Measurements from ENCODE around the gene G3BP1.

DNA sequence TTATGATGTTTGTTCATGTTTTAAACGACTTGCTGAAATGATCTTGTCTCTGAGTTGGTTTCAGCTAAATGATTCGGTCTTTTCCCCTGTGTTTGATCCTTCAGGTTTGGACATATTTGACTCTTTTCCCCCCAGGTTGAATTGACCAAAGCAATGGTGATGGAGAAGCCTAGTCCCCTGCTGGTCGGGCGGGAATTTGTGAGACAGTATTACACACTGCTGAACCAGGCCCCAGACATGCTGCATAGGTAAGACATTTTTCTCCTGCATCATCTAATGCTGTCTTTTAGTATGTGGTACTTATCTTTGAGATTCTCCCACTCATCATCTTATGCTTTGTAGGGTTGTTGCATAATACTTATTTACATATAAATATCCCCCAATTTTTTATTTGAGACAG, 14.7 kb downstream of the G3BP1 start:
- TF ChIP-seq POLR2A (IDR thresholded peaks at IDR 0.05; ENCODE audit: low read length): no peak
- no peak for TF ChIP-seq GATA1 (IDR thresholded peaks at IDR 0.05; ENCODE audit: low read depth, low read length)
